ENCODE measurements around the gene XAF1. TPM values are rescaled to one million over a fixed set of nuclear protein-coding genes. Genes with fewer than 3 reads are reported as not detected.

Gene XAF1
- total RNA-seq (2013): 111 TPM
- polyA plus RNA-seq (10 to 100 TPM; 28.4 to 45.9 (median 31.9) TPM), polyA minus RNA-seq (43.1 and 55.0 TPM in 2 replicates), total RNA-seq (12.5 to 237 (median 53.1) reads per million in 11 experiments)

GRCh38 chr17:6755731-6756184 lies at the start of gene XAF1:
Gene XAF1, plus strand, starts transcription at chr17:6756046. Its CDS starts 33 bp downstream, at chr17:6756079.
- Histone ChIP-seq H2AFZ (ENCODE audit: insufficient read depth, low read depth, low read length, poor library complexity, severe bottlenecking) (peak within 1 kb of the TSS; percentile 93), H3K27me3 (ENCODE audit: control insufficient read depth in 2 of 2, insufficient read depth in 2 of 2, low read length in 2 of 2) (no peaks in the 10 kb centered on the region), H3K9me3 (replicated peaks in 1 of 2; ENCODE audit: control insufficient read depth in 1 of 2, insufficient read depth in 1 of 2, low read length in 2 of 2) (no peaks in the 10 kb centered on the region), H3K27ac (ENCODE audit: low read depth in 1 of 2, low read length in 2 of 2) (peak within 1 kb of the TSS; percentile 85 to 93), H3K79me2 (ENCODE audit: insufficient read depth, low read length) (peaks cover 25% of the 10 kb centered on the region), H3K4me2 (replicated peaks; ENCODE audit: extremely low read depth, low read length, poor library complexity, severe bottlenecking) (peak within 1 kb of the TSS; percentile 89), H3K4me3 (replicated peaks in 1 of 3; ENCODE audit: low read depth in 2 of 3, low read length in 3 of 3) (peak within 1 kb of the TSS; percentile 83 to 98 (median 97)), H3K9ac (ENCODE audit: insufficient read depth, low read length, poor library complexity, severe bottlenecking) (peak within 1 kb of the TSS; percentile 74), H4K20me1 (ENCODE audit: insufficient read depth, low read length) (peaks cover 28% of the 10 kb centered on the region), H3K36me3 (replicated peaks in 1 of 2; ENCODE audit: control insufficient read depth in 1 of 2, insufficient read depth in 2 of 2, low read length in 2 of 2) (peaks cover 25 to 32% of the 10 kb centered on the region in 2 donors), H3K4me1 (ENCODE audit: control insufficient read depth in 1 of 2, insufficient read depth in 2 of 2, low read length in 2 of 2) (peaks cover 49 to 50% of the 10 kb centered on the region in 2 donors)
- 0% methylated on average over 12 of the region's 14 CpGs for WGBS (ENCODE audit: insufficient coverage)
- H3K9me3 Mint-ChIP-seq: no peaks in the 10 kb centered on the region
- DNase-seq: peak; percentile 43 to 56 (median 54)
- peaks cover 65% of the 10 kb centered on the region for H3K4me1 Mint-ChIP-seq
- peak within 1 kb of the TSS; percentile 93 to 98 (median 95) for H3K27ac Mint-ChIP-seq
- peak within 1 kb of the TSS; percentile 100 for H3K4me3 Mint-ChIP-seq
- peaks cover 0 to 6% (median 2%) of the 10 kb centered on the region in 3 donors for H3K27me3 Mint-ChIP-seq (ENCODE audit: low read depth in 3 of 3)
- TF ChIP-seq, protein P1, sequence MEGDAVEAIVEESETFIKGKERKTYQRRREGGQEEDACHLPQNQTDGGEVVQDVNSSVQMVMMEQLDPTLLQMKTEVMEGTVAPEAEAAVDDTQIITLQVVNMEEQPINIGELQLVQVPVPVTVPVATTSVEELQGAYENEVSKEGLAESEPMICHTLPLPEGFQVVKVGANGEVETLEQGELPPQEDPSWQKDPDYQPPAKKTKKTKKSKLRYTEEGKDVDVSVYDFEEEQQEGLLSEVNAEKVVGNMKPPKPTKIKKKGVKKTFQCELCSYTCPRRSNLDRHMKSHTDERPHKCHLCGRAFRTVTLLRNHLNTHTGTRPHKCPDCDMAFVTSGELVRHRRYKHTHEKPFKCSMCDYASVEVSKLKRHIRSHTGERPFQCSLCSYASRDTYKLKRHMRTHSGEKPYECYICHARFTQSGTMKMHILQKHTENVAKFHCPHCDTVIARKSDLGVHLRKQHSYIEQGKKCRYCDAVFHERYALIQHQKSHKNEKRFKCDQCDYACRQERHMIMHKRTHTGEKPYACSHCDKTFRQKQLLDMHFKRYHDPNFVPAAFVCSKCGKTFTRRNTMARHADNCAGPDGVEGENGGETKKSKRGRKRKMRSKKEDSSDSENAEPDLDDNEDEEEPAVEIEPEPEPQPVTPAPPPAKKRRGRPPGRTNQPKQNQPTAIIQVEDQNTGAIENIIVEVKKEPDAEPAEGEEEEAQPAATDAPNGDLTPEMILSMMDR (IDR thresholded peaks at IDR 0.05): no peak
- peaks cover 31 to 33% of the 10 kb centered on the region in 2 donors for H3K36me3 Mint-ChIP-seq
- intact Hi-C loops (cut with micrococcal nuclease): no loop called here

DNA sequence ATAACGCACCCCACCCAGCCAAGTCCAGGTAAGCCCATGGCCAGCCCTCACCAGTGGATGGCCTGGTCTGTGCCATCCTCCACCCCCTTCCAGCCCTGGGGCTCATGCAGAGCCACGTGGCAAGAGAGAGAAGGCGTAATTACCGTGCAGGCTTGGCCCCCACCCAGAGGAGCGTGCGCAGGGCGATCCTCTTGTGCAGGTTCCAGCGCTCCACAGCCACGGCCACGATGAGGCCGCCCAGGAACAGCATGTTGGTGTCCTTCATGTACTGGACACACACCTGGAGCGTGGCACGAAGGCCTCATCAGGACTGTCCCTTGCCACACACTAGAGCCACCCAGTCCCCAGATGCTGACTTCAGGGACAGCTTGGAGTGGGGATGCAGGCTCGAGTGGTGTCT lies 49.3 kb upstream of the XAF1 start:
- H3K9me3 ChIP-seq (replicated peaks in 1 of 2; ENCODE audit: control insufficient read depth in 1 of 2, insufficient read depth in 1 of 2, low read length in 2 of 2): no peaks in the 10 kb centered on the region

More for the DNA sequence above, 49.3 kb upstream of the XAF1 start:
- peaks cover 0 to 3% of the 10 kb centered on the region in 2 donors for H3K27me3 ChIP-seq (ENCODE audit: control insufficient read depth in 2 of 2, insufficient read depth in 2 of 2, low read length in 2 of 2)
- H3K79me2 ChIP-seq (ENCODE audit: insufficient read depth, low read length): no peaks in the 10 kb centered on the region
- peaks cover 5 to 24% (median 21%) of the 10 kb centered on the region in 3 donors for H3K27me3 Mint-ChIP-seq (ENCODE audit: low read depth in 3 of 3)
- no peak for DNase-seq
- peaks cover 7 to 8% of the 10 kb centered on the region in 2 donors for H3K4me1 ChIP-seq (ENCODE audit: control insufficient read depth in 1 of 2, insufficient read depth in 2 of 2, low read length in 2 of 2)
- TF ChIP-seq, protein P1 (IDR thresholded peaks at IDR 0.05): no peak
- intact Hi-C loops (cut with micrococcal nuclease): no loop called here
- H4K20me1 ChIP-seq (ENCODE audit: insufficient read depth, low read length): no peaks in the 10 kb centered on the region
- no peak overlapping the region for H2AFZ ChIP-seq (ENCODE audit: insufficient read depth, low read depth, low read length, poor library complexity, severe bottlenecking)
- H3K27ac Mint-ChIP-seq: no peak overlapping the region
- H3K4me2 ChIP-seq (replicated peaks; ENCODE audit: extremely low read depth, low read length, poor library complexity, severe bottlenecking): no peak overlapping the region
- H3K27ac ChIP-seq (ENCODE audit: low read depth in 1 of 2, low read length in 2 of 2): no peak overlapping the region
- H3K9me3 Mint-ChIP-seq: peaks cover 0 to 2% (median 0%) of the 10 kb centered on the region in 7 donors
- H3K4me3 Mint-ChIP-seq: no peak overlapping the region
- no peaks in the 10 kb centered on the region for H3K36me3 ChIP-seq (replicated peaks in 1 of 2; ENCODE audit: control insufficient read depth in 1 of 2, insufficient read depth in 2 of 2, low read length in 2 of 2)
- WGBS (ENCODE audit: insufficient coverage): 96% methylated on average over 14 of the region's 14 CpGs
- no peak overlapping the region for H3K9ac ChIP-seq (ENCODE audit: insufficient read depth, low read length, poor library complexity, severe bottlenecking)
- H3K4me3 ChIP-seq (replicated peaks in 1 of 3; ENCODE audit: low read depth in 2 of 3, low read length in 3 of 3): no peak overlapping the region
- H3K36me3 Mint-ChIP-seq: no peaks in the 10 kb centered on the region
- peaks cover 13% of the 10 kb centered on the region for H3K4me1 Mint-ChIP-seq

All from CD14-positive monocyte (primary cell).